ENCODE results near the gene COLEC12. TPM values are rescaled to one million over a fixed set of nuclear protein-coding genes. Genes with fewer than 3 reads are reported as not detected.

COLEC12 gene
- total RNA-seq, 1 donor from 2014 or later, result 70.0 TPM

DNA sequence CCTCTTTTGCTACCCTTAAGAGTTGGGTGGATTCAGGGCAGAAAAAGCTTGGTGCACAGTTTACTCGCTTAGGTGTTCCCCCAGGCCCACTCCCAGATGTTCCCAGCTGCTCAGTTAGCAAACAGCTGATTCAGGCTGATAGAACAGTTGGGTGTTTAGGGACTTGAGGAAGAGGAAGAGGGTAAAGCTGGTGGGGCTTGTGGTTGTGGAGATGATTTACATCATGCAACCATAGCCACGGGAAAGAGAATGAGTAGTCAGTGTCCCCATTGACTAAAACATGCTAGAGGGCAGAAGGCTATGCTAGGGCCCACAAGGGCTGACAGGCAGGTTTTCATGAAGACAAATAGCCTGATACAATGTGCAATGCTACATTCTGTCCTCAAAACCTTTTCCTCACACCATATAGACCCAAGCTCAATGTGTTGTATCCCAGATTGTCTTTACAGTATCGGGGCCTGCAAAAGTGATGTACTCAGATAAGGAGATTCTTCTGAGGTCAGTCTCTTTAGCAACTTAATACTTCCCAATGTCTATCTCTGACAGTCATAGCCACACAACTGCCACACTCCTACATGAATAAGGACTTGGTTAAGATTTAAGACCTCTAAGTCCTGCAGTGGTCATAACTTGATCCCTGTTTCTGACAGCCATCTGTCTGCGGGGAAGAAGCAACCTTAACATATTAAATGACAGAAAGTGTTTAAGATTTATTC lies 15.6 kb downstream of the COLEC12 start:
- H3K4me3 Mint-ChIP-seq, result no peak overlapping the region
- no peak for DNase-seq (ENCODE audit: low spot score in 2 of 2, unreplicated experiment in 2 of 2)
- peaks cover 28% of the 10 kb centered on the region for H3K36me3 Mint-ChIP-seq
- H3K4me1 Mint-ChIP-seq, result peaks cover 18% of the 10 kb centered on the region
- H3K27ac Mint-ChIP-seq, result no peak overlapping the region
- TF ChIP-seq, protein P1, sequence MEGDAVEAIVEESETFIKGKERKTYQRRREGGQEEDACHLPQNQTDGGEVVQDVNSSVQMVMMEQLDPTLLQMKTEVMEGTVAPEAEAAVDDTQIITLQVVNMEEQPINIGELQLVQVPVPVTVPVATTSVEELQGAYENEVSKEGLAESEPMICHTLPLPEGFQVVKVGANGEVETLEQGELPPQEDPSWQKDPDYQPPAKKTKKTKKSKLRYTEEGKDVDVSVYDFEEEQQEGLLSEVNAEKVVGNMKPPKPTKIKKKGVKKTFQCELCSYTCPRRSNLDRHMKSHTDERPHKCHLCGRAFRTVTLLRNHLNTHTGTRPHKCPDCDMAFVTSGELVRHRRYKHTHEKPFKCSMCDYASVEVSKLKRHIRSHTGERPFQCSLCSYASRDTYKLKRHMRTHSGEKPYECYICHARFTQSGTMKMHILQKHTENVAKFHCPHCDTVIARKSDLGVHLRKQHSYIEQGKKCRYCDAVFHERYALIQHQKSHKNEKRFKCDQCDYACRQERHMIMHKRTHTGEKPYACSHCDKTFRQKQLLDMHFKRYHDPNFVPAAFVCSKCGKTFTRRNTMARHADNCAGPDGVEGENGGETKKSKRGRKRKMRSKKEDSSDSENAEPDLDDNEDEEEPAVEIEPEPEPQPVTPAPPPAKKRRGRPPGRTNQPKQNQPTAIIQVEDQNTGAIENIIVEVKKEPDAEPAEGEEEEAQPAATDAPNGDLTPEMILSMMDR (IDR thresholded peaks at IDR 0.05; ENCODE audit: unreplicated experiment), result no peak
- H3K9me3 Mint-ChIP-seq, result peaks cover 10% of the 10 kb centered on the region
- H3K27me3 Mint-ChIP-seq (ENCODE audit: low read depth), result no peaks in the 10 kb centered on the region

DNA sequence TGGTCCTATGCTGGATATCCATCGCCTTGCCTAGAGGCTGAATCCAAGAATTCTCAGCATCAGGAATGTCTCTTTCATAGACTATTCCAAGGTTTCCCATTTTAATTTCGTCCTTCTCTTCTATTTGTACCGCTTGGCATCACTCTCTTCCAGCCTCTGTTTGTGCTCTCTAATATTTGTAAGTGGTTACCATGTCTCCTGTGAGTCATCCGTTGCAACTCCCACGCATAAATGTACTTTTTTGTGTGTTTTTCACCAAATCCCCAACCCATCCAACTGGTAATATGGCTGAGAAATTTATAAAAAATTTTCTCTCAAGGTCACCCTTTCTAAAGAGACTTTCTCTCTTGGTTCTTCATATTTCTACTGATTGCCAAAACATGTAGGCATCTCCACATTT lies 21.8 kb downstream of the COLEC12 start:
- H3K27me3 Mint-ChIP-seq (ENCODE audit: low read depth), result no peaks in the 10 kb centered on the region
- H3K4me3 Mint-ChIP-seq, result no peak overlapping the region
- TF ChIP-seq, protein P1 (IDR thresholded peaks at IDR 0.05; ENCODE audit: unreplicated experiment), result no peak
- no peak for DNase-seq (ENCODE audit: low spot score in 2 of 2, unreplicated experiment in 2 of 2)
- no peaks in the 10 kb centered on the region for H3K9me3 Mint-ChIP-seq
- peaks cover 27% of the 10 kb centered on the region for H3K4me1 Mint-ChIP-seq
- H3K36me3 Mint-ChIP-seq, result peaks cover 15% of the 10 kb centered on the region
- H3K27ac Mint-ChIP-seq, result peak overlapping the region; percentile 51

DNA sequence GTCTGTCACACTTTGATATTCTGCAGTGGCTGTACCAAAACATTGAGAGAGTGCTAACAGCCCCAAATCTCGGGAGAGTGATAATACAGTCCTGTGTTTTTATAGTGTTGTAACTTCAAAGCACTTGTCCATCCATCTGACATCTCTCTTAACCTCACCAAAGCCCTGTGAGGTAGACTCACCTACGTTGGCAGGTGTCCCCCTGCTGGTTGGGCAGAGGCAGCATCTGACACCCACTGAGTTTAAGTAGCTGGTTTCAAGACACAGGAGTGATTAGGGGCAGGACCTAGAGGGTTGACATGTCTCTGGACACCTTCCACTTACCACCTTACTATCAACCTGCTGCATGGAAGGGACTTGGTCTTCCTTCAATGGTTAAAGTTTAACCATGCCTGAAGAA lies 22.9 kb downstream of the COLEC12 start:
- no peak for DNase-seq (ENCODE audit: low spot score in 2 of 2, unreplicated experiment in 2 of 2)
- TF ChIP-seq, protein P1 (IDR thresholded peaks at IDR 0.05; ENCODE audit: unreplicated experiment), result peak; percentile 34
- peaks cover 29% of the 10 kb centered on the region for H3K4me1 Mint-ChIP-seq
- no peaks in the 10 kb centered on the region for H3K27me3 Mint-ChIP-seq (ENCODE audit: low read depth)
- no peaks in the 10 kb centered on the region for H3K9me3 Mint-ChIP-seq
- H3K4me3 Mint-ChIP-seq, result no peak overlapping the region
- peaks cover 15% of the 10 kb centered on the region for H3K36me3 Mint-ChIP-seq
- H3K27ac Mint-ChIP-seq, result no peak overlapping the region

DNA sequence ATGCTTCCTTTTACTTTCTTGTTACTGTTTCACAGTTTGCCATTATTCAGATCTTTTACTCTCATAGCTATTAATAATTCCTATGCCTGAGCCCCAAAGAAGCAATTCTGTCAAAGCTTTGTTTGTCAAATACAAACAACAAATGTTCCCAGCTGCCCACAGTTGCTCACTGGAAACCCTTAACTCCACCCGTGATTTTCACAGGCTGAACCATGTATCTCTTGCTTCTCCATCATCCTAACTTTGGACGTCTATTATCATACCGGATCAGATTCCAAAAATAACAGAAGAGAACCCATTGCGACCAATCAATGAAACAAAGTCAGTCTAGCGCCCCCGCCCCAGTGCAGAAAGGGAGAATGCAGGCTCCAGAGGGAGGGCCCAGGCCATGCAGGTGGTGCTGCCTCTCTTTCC lies 24.2 kb downstream of the COLEC12 start:
- TF ChIP-seq, protein P1 (IDR thresholded peaks at IDR 0.05; ENCODE audit: unreplicated experiment), result no peak
- Mint-ChIP-seq H3K27ac (peak overlapping the region; percentile 78), H3K4me3 (no peak overlapping the region), H3K36me3 (peaks cover 15% of the 10 kb centered on the region), H3K4me1 (peaks cover 29% of the 10 kb centered on the region), H3K27me3 (ENCODE audit: low read depth) (no peaks in the 10 kb centered on the region), H3K9me3 (no peaks in the 10 kb centered on the region)
- DNase-seq (ENCODE audit: low spot score in 2 of 2, unreplicated experiment in 2 of 2), result no peak

DNA sequence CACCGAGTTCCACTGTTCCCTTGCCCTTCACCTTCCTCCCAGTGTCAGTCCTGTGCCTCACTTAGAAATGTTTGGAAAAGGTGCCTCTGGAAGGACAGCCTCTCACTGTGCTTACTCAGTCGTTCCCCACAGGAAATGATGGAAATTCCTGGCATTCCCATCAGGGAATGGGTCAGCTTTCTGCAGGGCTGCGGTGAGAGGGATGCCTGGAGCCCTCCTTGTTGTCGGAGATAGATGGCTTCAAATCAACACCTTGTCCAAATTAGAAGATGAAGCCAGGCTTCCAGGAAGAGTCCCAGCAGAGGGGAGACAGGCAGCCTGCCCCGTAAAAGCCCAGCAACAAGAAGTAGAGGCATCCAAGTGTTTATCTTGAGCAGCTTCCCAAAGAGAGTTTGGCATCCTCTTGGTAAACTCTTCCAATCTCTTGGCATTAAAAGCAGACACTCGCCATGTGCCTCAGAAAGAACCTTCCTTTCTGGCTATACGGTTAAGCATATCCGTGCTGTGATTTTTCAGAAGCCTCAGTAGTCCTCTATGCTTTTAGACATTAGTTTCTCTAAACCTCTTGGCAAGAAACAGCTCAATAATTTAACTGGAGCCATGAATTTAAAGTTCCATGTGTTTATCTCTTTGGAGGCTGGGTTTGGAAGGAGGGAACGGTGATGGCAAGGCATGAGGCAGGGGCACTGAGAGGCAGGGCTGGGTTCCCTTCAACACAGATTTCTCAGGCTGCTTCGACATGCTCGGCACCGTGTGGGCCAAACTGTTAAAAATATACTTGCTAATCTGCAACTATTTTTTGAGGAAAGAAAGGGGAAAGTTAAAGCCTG lies 25.1 kb downstream of the COLEC12 start:
- no peaks in the 10 kb centered on the region for H3K9me3 Mint-ChIP-seq
- no peak for DNase-seq (ENCODE audit: low spot score in 2 of 2, unreplicated experiment in 2 of 2)
- H3K36me3 Mint-ChIP-seq, result peaks cover 13% of the 10 kb centered on the region
- peaks cover 34% of the 10 kb centered on the region for H3K4me1 Mint-ChIP-seq
- no peaks in the 10 kb centered on the region for H3K27me3 Mint-ChIP-seq (ENCODE audit: low read depth)
- no peak overlapping the region for H3K4me3 Mint-ChIP-seq
- TF ChIP-seq, protein P1 (IDR thresholded peaks at IDR 0.05; ENCODE audit: unreplicated experiment), result no peak
- H3K27ac Mint-ChIP-seq, result peak overlapping the region; percentile 82

All from mesothelial cell of epicardium (in vitro differentiated cells).